GM10248 (cell line): ENCODE results near the gene ZG16.

Source experiments
- CTCF ChIA-PET: fragments of 300-600 bp; sonication (Branson Sonifier 250); formaldehyde crosslinking; extraction: SDS; loops from one replicate; lab custom pipeline; 2021; ENCODE audit warnings: antibody characterized with exemption; lab: Yijun Ruan, JAX
- POLR2A ChIA-PET: fragments of 350-650 bp; sonication (Branson Sonifier 250); formaldehyde crosslinking; extraction: SDS; loops from one replicate; lab custom pipeline; 2020; ENCODE audit warnings: antibody characterized with exemption; lab: Yijun Ruan, JAX
- DNase-seq: peaks from one replicate; pipeline ENCODE4 v3.0.0; 2012; ENCODE audit errors: extremely low spot score
- CTCF ChIP-seq: IDR thresholded peaks from 2 replicates; pipeline ENCODE4 v1.5.1; 2012; ENCODE audit warnings: mild to moderate bottlenecking, low read depth; ENCODE audit errors: extremely low read depth, missing control alignments, control extremely low read depth

ZG16 gene

GRCh38 chr16:29818082-29818481 lies 40.0 kb downstream of the ZG16 start:
- DNase-seq, result no peak
- POLR2A ChIA-PET, result interaction anchor here (0.6 kb wide), 1 partner anchor 250 kb away, joined by 4 read pairs; no protein-coding TSS in a partner anchor
- TF ChIP-seq CTCF, result no peak
- CTCF ChIA-PET, result interaction anchor here (1.0 to 11.3 kb wide), 7 partner anchors 11 to 118 kb away, joined by 3 to 93 read pairs (median 4); partner anchors contain the start of gene MAZ

- ChIA-PET CTCF (interaction anchor here (2.0 to 11.3 kb wide), 6 partner anchors 10 to 34 kb away, joined by 4 to 93 read pairs (median 9); partner anchors contain the start of gene MAZ), POLR2A (interaction anchor here (0.6 kb wide), 1 partner anchor 169 kb away, joined by 7 read pairs; no protein-coding TSS in a partner anchor)
- no peak for DNase-seq
- no peak for TF ChIP-seq CTCF
Observed at GRCh38 chr16:29819506-29819905, 41.5 kb downstream of the ZG16 start.

- TF ChIP-seq CTCF, result no peak
- ChIA-PET POLR2A (interaction anchor here (0.8 kb wide), 1 partner anchor 10 kb away, joined by 5 read pairs; no protein-coding TSS in a partner anchor), CTCF (interaction anchor here (0.9 to 11.3 kb wide), 7 partner anchors 9 to 159 kb away, joined by 3 to 93 read pairs (median 8); partner anchors contain the start of gene KIF22)
- DNase-seq, result peak; percentile 72
Observed at GRCh38 chr16:29820271-29820701, 42.2 kb downstream of the ZG16 start, which contains the start of gene MVP. Gene MVP, plus strand, starts transcription at chr16:29820462. Its CDS starts 10,088 bp downstream, at chr16:29830550.

- DNase-seq, result peak; percentile 72
- POLR2A ChIA-PET, result interaction anchor here (0.8 kb wide), 1 partner anchor 10 kb away, joined by 5 read pairs; no protein-coding TSS in a partner anchor
Observed at GRCh38 chr16:29820730-29821642, 42.9 kb downstream of the ZG16 start.

GRCh38 chr16:29821643-29822115 lies 43.6 kb downstream of the ZG16 start:
- no peak for TF ChIP-seq CTCF
- ChIA-PET CTCF (interaction anchor here (1.0 to 11.3 kb wide), 7 partner anchors 14 to 122 kb away, joined by 3 to 93 read pairs (median 4); no protein-coding TSS in a partner anchor), POLR2A (interaction anchor here (0.6 kb wide), 1 partner anchor 89 kb away, joined by 4 read pairs; no protein-coding TSS in a partner anchor)
- no peak for DNase-seq

More at GRCh38 chr16:29820730-29821642, 42.9 kb downstream of the ZG16 start:
- CTCF ChIA-PET, result interaction anchor here (0.9 to 11.3 kb wide), 9 partner anchors 8 to 158 kb away, joined by 3 to 93 read pairs (median 4); partner anchors contain the start of gene KIF22
- TF ChIP-seq CTCF, result no peak
